HG03159 (cell line): Measurements from ENCODE around the gene CLK3.
A peak's percentile ranks its signal among the peaks of the same experiment; 100 is the strongest.

Experiments
- ATAC-seq: cut with Tn5 transposase; IDR thresholded peaks from one replicate; pipeline ENCODE4 v1.9.1; 2021; ENCODE audit warnings: mild to moderate bottlenecking, moderate library complexity; ENCODE audit not compliant: unreplicated experiment

Gene CLK3

GRCh38 chr15:74603026-74603788 lies 12.4 kb upstream of the CLK3 start:
- no peak for ATAC-seq

DNA sequence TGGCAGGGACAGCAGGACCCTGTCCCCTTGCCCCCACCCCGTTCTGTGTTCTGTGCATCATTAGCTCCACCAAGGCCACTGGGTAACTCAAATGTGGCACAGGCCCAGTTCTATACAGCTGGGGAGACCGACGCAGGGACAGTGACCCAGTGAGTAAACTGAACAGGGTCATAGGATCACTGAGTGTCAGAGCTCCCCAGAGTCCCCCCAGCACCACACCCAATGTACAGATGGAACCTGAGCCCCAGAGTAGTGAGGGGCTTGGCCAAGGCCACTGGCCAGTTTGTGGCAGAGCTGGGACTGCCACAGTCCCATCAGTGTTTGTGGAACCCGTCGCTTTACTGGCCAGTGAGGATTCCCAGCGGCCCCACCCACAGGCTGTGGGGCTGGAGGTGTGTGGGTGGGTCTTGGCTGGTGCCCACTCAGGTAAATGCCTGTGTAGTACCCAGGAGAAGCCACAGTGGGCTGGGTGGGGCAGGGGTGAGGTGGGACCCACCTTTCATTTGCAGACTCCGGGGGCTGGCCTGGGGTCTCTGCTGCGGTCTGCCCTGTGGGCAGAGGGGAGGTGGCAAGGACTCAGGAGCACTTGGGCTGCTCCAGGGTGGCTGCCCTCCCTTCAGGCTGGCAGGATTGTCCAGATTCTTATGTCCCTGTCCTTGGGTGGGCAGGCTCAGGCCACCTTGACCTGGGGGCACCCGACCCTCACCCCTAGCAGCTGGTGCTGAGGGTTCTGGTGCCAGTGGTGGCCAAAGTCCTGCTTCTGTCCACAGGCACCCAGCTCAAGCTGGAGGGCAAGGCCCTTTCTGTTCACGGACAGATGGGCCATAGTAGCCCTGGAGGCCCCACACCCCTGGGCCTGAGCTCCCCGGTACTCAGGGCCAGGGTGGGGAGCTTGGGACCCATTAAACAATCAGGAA lies 11.6 kb upstream of the CLK3 start:
- no peak for ATAC-seq

DNA sequence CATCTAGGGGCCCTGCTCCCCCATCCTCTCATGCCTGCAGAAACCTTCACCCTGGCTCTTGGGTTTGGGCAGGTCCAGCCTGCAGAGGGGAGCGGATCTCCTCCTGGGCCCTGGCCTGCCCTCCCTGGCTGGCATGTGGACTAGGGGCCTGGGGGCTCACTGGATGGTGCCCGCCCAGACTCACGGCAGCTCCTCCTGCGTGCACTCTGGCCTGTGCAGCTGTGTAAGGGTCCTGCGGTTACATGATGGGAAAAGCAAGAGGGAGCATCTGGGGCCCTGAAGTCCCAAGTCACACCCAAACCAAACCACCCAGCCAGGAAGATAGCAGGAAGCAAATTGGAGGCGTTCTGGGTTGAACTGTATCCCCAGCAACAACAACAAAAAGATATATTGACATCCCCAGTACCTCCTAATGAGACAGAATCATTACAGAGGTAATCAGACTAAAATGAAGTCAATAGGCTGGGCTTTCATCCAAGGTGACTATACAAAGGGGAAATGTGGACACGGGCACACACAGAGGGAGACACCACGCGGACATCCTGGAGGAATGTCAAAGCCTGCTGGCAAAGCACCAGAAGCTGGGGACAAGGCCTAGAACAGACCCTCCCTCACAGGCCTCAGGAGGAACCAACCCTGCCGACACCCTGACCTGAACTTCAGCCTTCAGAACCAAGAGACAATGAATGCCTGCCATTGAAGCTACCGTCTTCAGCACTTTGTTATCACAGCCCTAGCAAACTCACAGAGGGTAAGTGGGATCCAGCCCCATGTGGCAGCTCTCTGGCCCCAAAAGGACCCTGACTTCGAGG lies 10.4 kb upstream of the CLK3 start:
- ATAC-seq: no peak

DNA sequence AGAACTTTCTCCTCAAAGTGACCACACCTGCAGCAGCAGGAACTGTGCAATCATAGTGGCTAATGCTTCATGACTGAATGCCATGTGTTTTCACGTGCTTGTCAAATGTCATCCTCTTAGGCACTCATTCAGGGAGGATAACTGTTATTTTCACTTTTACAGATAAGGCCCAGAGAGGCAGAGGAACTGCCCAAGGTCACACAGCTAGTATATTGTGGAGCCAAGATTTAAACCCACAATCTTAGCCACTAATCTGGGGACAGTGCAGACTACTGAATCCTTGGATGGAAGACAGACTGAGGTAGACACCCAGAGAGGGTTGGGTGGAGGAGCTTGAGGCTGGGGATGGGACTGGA lies 9.9 kb upstream of the CLK3 start:
- ATAC-seq: no peak

GRCh38 chr15:74608786-74609185 lies 6.8 kb upstream of the CLK3 start:
- ATAC-seq: no peak

DNA sequence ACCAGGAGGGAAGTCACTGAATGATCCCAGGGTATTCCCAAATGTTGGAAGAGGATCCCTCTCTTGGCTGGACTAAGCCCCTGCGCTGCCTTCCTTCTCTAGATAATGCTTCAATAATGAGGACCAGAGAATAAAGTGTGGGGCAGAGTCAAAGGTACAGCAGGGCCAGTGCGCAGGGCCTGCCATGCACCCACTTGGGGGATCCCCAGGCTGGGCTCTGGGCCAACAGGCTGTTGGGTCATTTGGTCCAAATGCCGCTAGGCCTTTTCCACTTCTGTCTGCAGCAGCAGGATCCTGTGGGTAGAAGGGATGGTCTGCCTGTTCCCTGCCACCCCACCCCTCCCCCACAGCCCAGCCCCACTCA lies 5.7 kb upstream of the CLK3 start:
- no peak for ATAC-seq

GRCh38 chr15:74610302-74610951 lies 5.2 kb upstream of the CLK3 start:
- ATAC-seq: no peak

GRCh38 chr15:74611341-74611740 lies 4.3 kb upstream of the CLK3 start:
- no peak for ATAC-seq

DNA sequence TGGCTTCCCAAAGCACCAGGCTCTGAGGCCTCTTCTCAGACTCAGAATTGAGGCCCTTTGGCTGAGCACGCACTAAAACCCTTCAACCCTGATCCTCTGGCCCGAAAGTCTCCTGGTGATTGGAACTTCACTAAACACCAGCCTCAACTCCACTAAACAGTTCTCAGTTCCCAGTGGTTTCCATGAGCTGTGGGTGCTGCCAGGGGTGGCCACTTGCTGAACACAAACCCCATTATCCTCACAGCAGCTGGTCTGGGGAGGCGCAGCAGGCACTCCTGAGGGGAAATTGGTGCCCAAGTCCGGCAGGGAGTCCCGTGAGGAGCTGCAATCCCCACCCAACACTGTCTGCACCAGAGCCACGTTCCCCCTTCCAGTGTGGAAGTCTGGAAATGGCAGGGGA lies 3.8 kb upstream of the CLK3 start:
- ATAC-seq: no peak

- ATAC-seq: no peak
Observed at GRCh38 chr15:74612677-74613076, 3.0 kb upstream of the CLK3 start.

- ATAC-seq: no peak
Observed at GRCh38 chr15:74613089-74613952, 2.3 kb upstream of the CLK3 start.

- ATAC-seq: no peak
Observed at GRCh38 chr15:74613953-74614743, 1.5 kb upstream of the CLK3 start.

DNA sequence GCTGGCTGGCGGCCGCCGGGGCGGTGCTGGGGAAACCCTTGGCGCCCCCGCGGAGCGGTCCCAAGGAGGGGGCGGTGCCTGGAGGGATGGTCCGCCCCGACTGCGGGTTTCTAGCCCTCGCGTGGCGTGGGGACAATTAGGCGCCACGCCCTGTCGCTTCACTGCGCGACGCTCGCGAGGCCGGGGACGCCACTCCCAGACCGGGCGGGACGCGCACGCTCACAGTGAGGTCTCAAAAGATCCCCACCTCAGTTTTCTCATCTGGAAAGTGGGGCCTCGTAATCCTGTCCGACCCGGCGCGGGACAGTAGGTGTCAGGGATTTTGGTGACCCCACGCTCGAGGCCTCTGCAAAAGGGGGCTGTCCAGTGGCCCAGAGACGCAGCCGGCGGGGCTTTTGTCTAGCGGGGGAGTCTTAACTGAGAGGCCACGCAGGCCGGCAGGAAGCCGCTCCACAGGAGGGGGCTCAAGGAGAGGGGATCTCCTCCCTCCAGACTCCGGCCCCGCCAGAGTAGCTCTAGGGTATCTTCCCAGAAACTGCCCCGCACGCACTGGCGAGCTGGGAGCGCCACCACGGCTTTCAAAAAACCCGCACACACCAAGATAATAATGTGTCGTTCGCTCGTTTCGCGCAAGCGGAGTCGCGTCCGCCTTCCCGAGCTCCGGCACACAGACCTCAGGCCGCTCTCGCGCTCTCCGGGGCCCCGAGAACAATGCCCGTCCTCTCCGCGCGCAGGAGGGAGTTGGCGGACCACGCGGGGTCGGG lies 710 bp upstream of the CLK3 start:
- peak; percentile 45 for ATAC-seq

GRCh38 chr15:74616366-74616939 lies 817 bp downstream of the CLK3 start:
- ATAC-seq: no peak

DNA sequence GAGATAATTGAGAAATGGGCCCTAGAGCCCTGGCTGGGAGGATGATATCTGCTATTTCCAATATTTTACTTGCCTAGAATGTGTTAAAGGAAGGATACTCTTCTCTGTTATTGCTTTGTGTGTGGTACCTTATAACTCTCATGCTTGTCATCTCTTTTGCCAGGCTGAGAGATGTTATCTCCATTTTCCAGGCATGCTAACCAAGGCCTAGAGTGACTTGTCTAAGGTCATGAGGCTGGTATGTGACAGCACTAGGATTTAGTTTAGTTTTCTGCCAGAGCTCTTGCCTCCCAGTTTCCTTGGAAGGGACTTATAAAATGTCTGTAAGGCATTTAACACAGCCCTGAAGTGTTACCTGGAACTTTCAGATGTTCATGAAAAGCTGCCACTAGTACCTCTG lies 1.4 kb downstream of the CLK3 start:
- no peak for ATAC-seq

- no peak for ATAC-seq
Observed at GRCh38 chr15:74618841-74619596, 3.4 kb downstream of the CLK3 start.

- ATAC-seq: no peak
Observed at GRCh38 chr15:74619916-74620635, 4.4 kb downstream of the CLK3 start.
